H54 (cell line): ENCODE results near the gene UNC5C.

Source experiments
- DNase-seq: peaks from one replicate; pipeline ENCODE4 v3.0.0; 2011; ENCODE audit warnings: low spot score, mixed read lengths; ENCODE audit not compliant: insufficient read length
- FAIRE-seq: peaks from 3 replicates; lab custom pipeline; 2011; peaks lifted over from hg19 to GRCh38; lab: Jason Lieb, UNC
- POLR2A ChIP-seq: IDR thresholded peaks from 2 replicates; pipeline ENCODE4 v1.6.1; 2011; ENCODE audit warnings: low read depth, mild to moderate bottlenecking, low read length

The UNC5C gene

DNA sequence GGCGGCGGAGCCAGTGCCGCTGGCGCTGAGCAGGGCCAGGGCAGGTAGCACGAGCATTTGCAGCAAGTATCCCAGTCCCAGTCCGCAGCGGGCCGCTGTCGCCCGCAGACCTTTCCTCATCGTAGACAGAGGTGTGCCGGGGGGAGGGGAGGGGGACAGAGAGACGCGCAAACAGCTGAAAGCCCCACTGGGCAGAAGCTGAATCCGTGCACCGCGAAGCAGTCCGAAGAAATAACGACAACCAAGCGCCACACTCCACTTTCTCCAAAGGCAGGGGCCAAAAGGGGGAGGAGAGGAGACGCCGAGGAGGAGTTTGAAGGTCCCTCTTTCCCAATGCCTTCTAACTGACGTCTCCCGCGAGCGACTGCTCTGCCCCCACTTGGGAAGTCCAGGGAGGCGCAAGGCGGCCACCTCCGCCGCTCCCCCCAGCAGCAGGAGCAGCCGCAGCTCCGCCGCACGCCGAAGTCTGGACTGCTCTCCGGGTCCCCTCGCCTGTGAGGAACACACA lies at the start of gene UNC5C:
TSS of gene UNC5C (minus strand) at position 236 of the 508 bp plus-strand sequence.
- FAIRE-seq: no peak
- DNase-seq: peak; percentile 26
- TF ChIP-seq POLR2A: peak; percentile 29; the same call in 1 of the 2 replicates

DNA sequence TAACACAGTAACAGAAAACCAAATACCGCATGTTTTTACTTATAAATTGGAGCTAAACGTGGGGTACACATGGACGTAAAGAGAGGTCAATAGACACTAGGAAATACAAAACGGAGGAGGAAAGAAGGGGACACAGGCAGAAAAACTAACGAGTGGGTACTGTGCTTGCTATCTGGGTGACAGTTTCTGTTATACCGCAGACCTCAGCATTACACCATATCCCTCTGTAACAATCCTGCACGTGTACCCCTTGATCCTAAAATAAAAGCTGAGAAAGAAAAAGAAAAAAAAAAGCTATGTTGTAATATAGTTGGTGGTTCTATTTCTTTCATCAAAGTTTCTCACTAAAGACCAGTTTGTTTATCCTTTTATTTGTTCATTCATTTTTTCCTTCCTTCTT lies 47.9 kb upstream of the UNC5C start:
- TF ChIP-seq POLR2A: no peak
- no peak for DNase-seq
- FAIRE-seq: no peak

DNA sequence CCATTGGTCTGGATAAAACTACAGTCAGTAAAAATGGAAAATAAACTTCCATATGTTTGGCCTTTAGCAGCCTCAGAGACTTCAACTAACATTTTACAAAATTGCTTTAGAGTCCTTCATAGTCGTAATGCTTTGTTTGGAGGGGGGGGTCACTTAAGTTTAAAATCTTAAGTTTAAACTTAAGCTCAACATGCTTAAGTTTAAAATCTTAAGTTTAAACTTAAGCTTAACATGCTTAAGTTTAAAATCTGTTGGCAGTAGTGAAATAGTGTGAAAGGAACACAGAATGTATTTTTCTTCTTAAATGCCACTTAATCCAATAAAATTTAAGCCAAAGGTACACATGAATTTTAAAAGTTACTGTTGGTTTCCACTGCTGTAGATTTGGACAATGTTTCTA lies 45.9 kb upstream of the UNC5C start:
- no peak for FAIRE-seq
- no peak for DNase-seq
- no peak for TF ChIP-seq POLR2A

DNA sequence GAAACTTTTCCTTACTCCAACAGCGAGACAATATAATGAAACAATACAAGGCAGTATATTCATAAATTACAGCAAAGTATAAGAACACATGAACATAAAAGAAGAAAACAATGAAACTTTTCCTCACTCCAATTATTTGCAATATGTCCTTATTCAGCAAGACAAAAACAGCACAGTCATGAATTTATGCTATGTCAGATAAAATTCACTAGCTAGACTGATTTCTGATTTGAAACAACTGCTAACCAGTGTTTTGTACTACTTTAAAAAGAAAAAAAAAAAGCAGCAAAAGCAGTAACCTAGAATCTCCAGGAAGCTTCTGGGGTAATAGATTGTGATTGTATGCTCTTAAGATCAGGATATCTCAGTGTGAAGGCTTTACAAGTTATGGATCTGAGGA lies 45.2 kb upstream of the UNC5C start:
- FAIRE-seq (no peak), DNase-seq (no peak)
- TF ChIP-seq POLR2A: no peak

DNA sequence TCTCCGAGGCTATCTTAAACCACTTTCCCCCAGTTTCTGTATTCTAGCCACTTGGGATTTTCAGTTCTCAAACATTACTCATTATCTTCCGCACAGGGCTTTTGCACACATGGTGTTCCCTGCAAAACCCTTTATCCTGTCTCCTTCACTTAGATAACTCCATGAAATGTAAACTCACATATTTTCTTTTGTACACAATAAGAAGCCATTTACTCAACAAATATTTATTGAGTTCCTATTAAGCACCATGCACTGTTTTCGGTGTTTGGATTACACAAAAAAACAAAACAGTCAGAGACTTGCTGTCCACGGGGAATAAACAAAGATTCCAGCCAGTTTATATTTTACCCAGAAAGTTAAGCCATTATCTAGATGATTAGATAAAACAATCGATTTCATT lies 42.5 kb upstream of the UNC5C start:
- FAIRE-seq (no peak), DNase-seq (no peak)
- TF ChIP-seq POLR2A: no peak

DNA sequence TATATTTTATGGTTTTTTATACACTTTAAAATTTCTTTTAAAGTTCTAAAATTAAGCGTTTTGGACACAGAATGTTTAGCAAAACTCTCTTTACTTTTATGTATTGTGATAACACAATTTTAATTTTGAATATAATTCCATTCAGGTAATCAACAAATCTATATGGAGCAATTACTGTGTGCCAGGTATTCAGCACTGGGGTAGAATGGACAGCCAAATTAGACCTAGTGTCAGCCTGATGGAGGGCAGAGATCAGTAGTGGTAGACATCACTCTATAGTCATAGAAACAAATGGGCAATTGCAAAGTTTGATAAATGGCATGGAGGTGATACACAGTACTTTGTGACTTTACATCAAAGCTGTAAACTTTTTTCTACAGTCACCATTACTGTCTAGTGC lies 41.8 kb upstream of the UNC5C start:
- FAIRE-seq (no peak), DNase-seq (no peak)
- no peak for TF ChIP-seq POLR2A

DNA sequence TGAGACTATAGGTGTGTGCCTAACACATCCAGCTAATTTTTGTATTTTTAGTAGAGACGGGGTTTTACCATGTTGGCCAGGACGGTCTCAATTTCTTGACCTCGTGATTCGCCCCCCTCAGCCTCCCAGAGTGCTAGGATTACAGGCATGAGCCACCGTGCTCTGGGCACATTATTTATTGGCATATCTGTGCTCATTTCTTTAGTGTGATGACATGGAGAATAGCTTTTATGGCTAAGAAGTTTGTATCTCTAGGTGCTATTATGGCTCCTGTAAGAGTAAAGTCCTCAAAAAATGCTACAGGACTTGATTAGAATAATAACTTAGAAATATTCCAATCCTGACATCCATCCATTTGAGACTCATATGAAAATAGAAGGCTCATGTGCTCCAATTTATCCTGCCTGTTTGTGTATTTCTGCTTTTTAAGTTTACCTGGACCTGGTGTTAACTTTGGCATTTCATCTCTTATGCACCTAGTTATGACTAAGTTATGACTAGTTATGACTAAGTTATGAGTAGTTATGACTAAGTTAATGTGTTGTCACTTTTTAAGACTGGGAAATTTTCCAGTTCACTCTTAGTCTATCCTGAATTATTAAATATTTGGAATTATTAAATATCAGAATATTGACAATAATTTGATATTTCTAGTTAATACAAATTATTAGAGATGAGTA lies 36.4 kb upstream of the UNC5C start:
- FAIRE-seq (no peak), DNase-seq (no peak)
- TF ChIP-seq POLR2A: no peak

DNA sequence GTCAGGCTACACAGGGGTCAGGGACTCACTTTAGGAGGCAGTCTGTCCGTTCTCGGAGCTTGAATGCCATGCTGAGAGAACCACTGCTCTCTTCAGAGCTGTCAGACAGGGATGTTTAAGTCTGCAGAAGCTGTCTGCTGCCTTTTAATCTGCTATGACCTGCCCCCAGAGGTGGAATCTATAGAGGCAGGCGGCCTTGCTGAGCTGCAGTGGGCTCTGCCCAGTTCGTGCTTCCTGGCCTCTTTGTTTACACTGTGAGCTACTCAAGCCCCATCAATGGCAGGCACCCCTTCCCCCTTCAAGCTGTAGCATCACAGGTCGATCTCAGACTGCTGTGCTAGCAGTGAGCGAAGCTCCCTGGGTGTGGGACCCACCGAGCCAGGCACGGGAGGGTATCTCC lies 31.5 kb upstream of the UNC5C start:
- FAIRE-seq (no peak), DNase-seq (no peak)
- TF ChIP-seq POLR2A: no peak

DNA sequence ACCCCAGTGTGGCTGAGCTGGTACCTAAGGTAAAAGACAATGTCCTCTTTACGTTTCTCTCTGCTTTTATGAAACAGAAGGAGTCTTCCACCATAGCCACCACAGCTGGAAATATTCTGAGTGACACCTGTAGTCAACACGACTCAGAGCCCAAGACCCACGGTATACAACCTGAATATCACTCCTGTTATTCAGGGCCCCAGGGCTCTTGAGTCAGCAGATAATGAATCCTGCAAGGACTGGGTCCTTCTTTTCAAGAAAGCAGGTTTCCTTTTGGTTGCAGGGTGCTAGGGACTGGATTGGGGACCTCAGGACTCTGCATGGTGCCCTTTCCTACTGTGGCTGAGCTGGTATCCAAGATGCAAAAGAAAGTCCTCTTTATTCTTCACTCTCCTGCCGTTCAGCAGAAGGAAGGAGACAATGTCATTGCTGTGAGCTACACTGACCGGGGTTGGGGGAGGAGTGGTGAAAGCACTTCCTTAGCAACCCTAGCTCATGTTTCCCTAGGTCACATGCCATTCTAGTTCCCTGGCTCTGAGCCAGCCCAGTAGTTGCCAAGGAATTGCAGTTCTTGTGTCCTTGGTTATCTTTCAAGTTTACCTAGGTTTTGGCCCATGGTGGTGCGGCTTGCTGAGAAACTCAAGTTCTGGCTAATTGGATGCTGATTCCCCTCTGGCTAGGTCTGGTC lies 23.7 kb upstream of the UNC5C start:
- DNase-seq (no peak), FAIRE-seq (no peak)
- TF ChIP-seq POLR2A: no peak

DNA sequence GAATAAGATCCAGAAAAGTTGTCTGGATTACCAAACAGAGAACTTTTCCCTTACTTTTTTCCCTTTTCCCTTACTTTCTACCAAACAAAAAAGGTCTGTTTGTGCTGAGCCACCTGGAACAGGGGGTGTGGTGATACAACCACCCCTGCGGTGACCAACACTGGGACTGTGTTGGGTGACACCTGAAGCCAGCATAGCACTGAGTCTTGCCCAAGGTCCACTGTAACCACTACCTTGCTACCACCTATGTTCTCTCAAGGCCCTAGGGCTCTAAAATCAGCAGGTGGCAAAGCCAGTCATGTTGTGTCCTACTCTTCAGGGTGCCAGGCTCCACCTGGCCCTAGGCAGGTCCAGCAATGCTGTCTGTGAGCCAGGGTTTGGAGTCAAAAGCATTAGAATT lies 22.8 kb upstream of the UNC5C start:
- no peak for FAIRE-seq
- no peak for TF ChIP-seq POLR2A
- no peak for DNase-seq

DNA sequence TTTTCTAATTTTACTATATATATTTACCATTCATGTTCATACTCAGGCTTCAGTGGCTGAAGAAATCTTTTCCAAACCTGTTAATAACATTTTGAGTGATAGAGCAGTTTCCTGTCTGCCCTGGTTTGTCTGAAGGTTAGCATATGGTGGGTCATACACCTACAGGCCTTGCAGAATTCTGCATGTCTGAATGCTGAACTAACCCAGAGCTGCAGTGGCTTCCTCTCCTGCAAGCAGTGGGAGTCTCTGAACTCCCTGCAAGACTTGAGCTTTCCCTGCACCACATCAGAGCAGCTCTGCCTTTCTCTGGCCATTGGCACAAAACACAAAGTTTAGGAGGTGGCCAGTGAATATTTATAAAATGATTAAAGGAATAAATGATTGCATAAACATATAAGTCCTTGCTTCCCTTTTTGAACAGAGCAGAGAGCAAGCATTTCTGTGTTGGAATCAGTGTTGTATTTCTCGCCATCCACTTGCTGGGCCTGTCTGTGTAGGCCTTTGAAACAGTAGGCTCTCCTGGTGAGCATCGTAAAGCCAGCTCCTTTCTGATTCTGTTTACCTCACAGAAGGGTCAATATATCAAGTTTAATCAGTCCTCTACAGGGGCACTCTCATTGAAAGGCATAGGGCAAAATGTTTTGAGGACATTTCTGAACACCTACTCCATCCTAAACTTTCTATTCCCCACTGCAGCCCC lies 15.0 kb upstream of the UNC5C start:
- FAIRE-seq: no peak
- no peak for TF ChIP-seq POLR2A
- DNase-seq: no peak

DNA sequence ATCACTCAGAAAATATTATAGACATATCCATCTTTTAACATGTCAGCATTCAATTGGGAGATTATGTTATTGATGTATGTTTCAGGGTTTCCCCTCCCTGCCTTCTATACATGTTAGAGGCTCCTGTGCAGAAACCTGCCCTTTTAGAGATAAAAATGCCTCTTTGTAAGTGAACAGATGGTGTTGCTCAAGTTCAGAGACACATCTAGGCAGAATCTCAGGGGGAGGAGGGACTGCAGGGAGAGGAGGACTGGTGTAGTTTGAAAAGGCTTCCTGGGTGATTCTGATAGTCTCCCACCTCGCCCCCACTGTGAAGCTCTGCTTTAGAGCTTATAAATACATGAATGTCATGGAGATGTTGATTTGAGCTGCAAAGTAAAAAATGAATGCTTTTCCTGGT lies 12.0 kb upstream of the UNC5C start:
- no peak for FAIRE-seq
- TF ChIP-seq POLR2A: no peak
- no peak for DNase-seq

DNA sequence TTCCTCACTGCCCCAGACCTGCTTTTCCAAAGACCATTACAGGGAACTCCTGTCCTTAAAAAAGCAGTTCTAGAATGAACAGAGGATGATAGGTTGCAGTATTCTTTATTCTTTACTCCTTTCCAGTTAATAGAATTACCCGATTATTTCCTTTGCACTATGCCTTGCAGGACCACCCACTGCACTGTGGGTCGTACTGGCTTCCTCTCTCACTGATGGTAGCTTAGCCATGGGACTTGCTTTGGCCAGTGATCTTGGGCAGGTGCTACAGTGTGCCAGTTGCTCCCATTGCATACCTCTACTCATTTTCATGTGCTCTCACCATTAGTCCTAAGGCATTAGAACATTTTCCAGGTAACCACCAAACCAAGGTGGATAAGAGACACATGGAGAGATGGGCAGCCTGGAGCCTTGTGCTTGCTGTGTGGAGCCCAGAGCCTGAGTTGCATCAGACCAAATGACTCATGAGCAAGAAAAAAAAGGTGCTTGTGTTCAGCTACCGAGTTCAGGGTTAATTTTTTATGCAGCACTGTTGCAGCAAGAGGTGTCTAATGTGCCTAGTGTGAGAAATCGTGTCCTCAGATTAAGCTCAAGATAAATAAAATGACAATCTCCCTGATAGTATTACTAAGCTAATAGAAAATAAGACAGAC lies 7.6 kb upstream of the UNC5C start:
- no peak for DNase-seq
- no peak for FAIRE-seq

More for the DNA sequence above, 7.6 kb upstream of the UNC5C start:
- no peak for TF ChIP-seq POLR2A
